Middle frontal gyrus (tissue), 1 donor: ENCODE results near the gene TOX3.

Source experiments
- DNase-seq: peaks from one replicate; pipeline ENCODE4 v3.0.0-alpha.2; 2015; ENCODE audit warnings: low spot score; ENCODE audit errors: extremely low spot score

TOX3 gene

GRCh38 chr16:52453644-52454043, 93.3 kb downstream of the TOX3 start:
- no peak for DNase-seq

GRCh38 chr16:52451971-52452421, 94.9 kb downstream of the TOX3 start:
- DNase-seq: no peak

- DNase-seq: no peak
These were observed 96.0 kb downstream of the TOX3 start for GRCh38 chr16:52450916-52451315.

- DNase-seq: no peak
These were observed 96.7 kb downstream of the TOX3 start for GRCh38 chr16:52450241-52450640.

GRCh38 chr16:52446080-52446479, 100.9 kb downstream of the TOX3 start:
- DNase-seq: no peak

GRCh38 chr16:52441886-52442285, 105.1 kb downstream of the TOX3 start:
- DNase-seq: no peak

DNA sequence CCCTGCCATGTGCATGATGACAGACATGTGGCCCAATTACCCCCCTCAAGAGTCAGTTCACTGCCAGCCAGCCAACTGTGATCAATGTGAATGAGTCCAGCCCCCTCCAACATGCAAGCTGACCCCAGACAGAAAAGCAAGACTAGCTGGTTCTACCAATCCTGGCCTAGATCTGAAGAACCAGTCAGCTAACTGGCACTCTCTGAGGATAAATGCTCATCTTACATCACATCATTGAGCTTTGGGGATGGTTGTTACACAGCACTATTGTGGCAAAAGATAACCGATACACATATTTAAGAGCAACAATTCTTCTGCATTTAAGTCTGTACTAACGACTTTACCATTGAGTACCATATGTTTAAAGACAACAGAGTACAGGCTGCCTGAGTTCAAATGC, 106.7 kb downstream of the TOX3 start:
- no peak for DNase-seq

DNA sequence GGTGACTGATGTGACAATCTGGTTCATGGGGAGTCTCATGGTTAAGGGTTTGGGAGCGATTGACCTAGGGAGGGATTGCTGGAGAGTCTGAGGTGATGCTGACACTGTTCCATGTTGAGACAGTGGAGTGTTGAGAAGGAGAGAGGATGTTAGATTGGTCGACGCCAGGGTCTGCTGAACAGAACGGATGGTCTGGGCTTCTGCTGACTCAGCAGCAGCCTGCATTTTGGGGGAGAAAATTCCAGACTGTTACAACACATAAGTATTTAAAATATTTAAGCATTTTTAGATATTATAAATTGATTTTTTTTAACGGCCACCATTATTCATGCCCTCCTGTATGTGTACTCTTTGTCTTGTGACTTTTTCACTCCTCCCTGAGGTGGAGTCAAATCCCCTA, 107.2 kb downstream of the TOX3 start:
- no peak for DNase-seq

- no peak for DNase-seq
These were observed 107.7 kb downstream of the TOX3 start for GRCh38 chr16:52439171-52439701.

DNA sequence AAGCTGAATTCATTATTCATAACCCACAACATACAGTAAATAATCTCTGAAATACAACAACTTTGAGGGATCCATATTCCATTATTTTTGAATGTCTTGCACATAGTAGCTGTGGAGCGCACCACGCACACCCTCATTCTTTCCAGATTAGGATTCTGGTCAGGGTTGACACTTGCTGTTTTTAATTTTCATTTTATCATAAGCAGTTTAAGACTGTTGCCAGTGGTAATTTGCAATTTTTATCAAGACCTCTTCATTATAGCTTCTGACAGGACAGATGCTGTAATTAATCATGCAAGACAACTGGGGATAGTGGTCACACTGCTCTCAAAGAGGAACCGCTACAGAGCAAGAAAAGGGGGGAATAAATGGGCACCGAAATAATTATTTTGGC, 109.7 kb downstream of the TOX3 start:
- DNase-seq: no peak

- DNase-seq: no peak
These were observed 110.3 kb downstream of the TOX3 start for GRCh38 chr16:52436339-52437276.

- DNase-seq: no peak
These were observed 112.7 kb downstream of the TOX3 start for GRCh38 chr16:52434224-52434623.

- DNase-seq: no peak
These were observed 113.3 kb downstream of the TOX3 start for GRCh38 chr16:52433643-52434042.

DNA sequence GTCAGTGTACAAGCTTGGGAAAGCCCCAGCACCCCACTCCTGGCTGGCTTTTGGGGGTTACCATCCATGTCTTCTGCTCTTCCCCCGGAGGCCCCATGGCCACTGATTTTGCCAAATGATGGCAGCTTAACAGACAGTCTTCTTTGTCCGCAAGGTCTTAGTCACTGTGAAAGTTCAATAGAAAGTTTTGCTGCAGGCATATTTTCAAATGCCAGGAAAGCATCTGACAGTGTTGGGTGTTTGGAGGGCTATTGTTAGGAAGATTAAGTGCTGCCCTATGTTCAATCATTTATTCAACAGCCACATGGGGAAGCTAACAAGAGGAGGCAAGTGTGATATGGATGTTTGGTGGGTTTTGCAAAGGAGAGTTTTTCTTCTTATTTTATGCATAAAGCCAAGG, 122.4 kb downstream of the TOX3 start:
- DNase-seq: no peak

DNA sequence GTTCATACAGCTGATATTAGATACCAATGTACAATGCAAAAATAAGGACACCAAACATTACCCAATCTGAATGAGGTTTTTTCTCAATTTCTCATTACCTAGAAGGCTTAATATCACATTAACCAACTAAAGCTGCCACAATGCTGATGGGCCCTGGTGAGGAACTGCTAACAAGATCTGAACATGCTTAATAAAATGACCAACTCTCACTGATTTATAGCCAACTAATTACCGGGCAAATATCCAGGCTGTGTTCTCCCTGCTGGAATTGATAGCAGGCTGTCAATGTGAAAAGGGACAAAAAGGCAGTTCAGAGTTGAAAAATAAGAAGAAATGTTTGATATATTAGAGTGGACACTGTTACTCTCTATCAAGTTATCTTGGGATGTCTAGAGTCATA, 124.6 kb downstream of the TOX3 start:
- no peak for DNase-seq

DNA sequence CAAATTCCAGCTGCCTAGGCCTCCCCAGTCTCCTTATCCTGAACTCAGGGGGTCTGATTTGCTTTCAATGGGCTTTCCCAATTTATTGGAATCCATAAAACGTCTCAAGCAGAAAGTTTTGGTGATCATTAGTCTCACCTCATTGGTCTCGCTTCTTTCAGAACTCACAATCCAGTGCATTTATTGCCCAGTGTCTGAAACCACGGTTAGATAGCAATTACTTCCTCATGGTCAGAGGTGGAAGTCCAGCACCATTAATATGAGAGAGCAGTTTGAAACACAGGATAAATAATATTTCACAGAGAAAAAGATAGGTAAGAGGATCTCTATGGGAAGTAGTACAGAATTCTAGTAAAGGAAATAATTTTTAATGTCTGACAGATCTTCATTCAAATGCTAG, 128.7 kb downstream of the TOX3 start:
- DNase-seq: no peak

DNA sequence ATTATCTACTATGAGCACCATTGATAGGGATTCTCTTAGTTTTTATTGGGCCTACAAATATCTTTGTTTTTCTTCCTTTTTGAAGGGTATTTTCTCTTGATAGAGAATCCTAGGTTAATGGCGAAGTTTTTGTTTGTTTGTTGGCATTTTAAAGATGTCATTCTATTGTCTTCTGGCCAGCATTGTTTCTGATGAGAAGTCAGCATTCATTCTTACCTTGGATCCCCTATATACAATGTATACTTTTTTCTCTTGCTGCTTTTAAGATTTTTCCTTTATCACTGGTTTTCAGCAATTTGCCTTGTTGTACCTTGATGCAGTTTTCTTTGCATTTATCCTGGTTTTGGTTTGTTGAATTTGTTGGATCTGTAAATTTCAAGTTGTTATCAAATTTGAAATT, 130.1 kb downstream of the TOX3 start:
- no peak for DNase-seq

GRCh38 chr16:52411011-52411410, 135.9 kb downstream of the TOX3 start:
- no peak for DNase-seq

DNA sequence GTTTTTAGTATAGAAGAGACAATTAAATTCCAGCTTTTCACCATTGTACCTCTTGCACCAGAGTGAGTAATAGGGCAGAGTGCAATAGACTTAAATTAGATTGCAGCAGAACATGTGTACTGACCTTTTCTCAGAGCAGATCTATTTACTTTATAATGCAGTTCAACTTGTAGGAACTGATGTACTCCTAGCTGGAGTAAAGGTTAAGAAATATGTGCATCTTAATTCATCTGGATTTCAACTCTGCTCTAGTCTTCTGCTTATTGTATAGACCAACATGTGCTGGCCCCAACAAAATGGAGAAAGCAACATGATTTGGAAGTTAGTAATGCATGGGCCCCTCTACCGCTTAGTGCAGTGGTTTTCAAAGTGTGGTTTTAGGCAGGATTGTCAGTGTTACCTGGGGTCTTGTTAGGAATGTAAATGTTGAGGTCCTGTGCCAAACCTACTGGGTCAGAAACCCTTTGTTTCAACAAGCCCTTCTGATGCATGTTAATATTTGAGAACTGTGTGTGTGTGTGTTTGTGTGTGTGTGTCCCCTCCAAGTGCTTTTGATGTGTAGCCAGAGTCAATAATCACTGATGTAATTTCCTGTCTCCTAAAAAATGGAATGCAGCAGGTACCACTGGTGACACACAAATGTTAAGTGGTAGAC, 138.6 kb downstream of the TOX3 start:
- no peak for DNase-seq

- DNase-seq: no peak
These were observed 139.2 kb downstream of the TOX3 start for GRCh38 chr16:52407778-52408177.

GRCh38 chr16:52405441-52405840, 141.5 kb downstream of the TOX3 start:
- DNase-seq: no peak

DNA sequence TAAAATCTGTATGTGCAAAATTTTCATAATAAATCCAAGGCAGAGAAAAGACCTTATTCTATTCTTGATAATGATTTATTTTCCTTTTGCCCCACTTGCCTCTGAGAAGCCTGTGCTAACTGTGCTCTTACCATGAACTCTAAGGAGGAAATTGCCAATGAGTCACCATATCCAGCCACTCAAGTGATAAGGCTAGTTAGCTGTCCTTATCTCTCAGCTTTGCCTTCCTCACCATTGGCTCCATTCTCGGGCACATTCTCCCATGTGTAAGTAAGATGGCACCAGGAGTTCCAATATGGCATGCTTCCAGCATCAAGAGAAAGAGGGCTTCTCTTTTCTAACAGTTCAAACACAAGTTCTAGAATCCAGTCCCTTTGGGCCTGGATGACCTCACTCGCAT, 142.4 kb downstream of the TOX3 start:
- DNase-seq: no peak
